AG04450 (cell line): ENCODE measurements around the gene RNF220. TPM values are rescaled to one million over a fixed set of nuclear protein-coding genes. Genes with fewer than 3 reads are reported as not detected.

Experiments
- CTCF ChIA-PET: fragments of 300-600, 350-600 bp; formaldehyde crosslinking; extraction: SDS; loops from one replicate; lab custom pipeline; 2022; ENCODE audit warnings: antibody characterized with exemption, inconsistent platforms; lab: Charles Lee
- POLR2A ChIA-PET: fragments of 350-600 bp; formaldehyde crosslinking; extraction: SDS; loops from one replicate; lab custom pipeline; 2021; ENCODE audit warnings: antibody characterized with exemption, inconsistent platforms; lab: Yijun Ruan, JAX
- DNase-seq: peaks from one replicate; pipeline ENCODE4 v3.0.0-alpha.2; 2011; ENCODE audit warnings: low read depth, low spot score
- H3K27ac ChIP-seq: one replicate; pipeline ENCODE4 v1.5.1; 2012; ENCODE audit warnings: low read depth, low read length, control low read depth
- H3K27me3 ChIP-seq: one replicate; pipeline ENCODE4 v1.6.0; 2012; ENCODE audit warnings: low read length; ENCODE audit not compliant: control insufficient read depth, insufficient read depth
- H3K4me3 ChIP-seq: 2 replicates; pipeline ENCODE4 v1.5.1; 2011; ENCODE audit warnings: mild to moderate bottlenecking, low read depth, low read length, control low read depth
- H3K9me3 ChIP-seq: 2 replicates; pipeline ENCODE4 v1.5.1; 2012; ENCODE audit warnings: low read length; ENCODE audit not compliant: control insufficient read depth, insufficient read depth
- CTCF ChIP-seq: IDR thresholded peaks from 2 replicates; pipeline ENCODE4 v1.5.1; 2011; ENCODE audit warnings: low read depth, low read length, control low read depth, inconsistent platforms
- polyA plus RNA-seq: library from polyadenylated mRNA; depleted of rRNA; stranded (reverse); fragments of >200 nt; gene quantifications from 2 replicates; pipeline ENCODE4 v1.2.3, GENCODE V29; 2011

The RNF220 gene
- polyA plus RNA-seq, 1 experiment, result 46.4 TPM

- ChIA-PET POLR2A (no interaction called here), CTCF (interaction anchor here (1.2 to 6.5 kb wide), 3 partner anchors 60 to 375 kb away, joined by 6 to 93 read pairs (median 57); no protein-coding TSS in a partner anchor)
- H3K4me3 ChIP-seq, result no peak overlapping the region
- no peak for DNase-seq
- H3K27ac ChIP-seq, result no peak overlapping the region
- no peak for TF ChIP-seq CTCF
- peaks cover 21% of the 10 kb centered on the region for H3K27me3 ChIP-seq
- no peaks in the 10 kb centered on the region for H3K9me3 ChIP-seq
These were observed 187.4 kb downstream of the RNF220 start for GRCh38 chr1:44592208-44593145.

- TF ChIP-seq CTCF, result no peak
- Histone ChIP-seq H3K4me3 (no peak overlapping the region), H3K27me3 (peaks cover 31% of the 10 kb centered on the region), H3K27ac (no peak overlapping the region), H3K9me3 (no peaks in the 10 kb centered on the region)
- CTCF ChIA-PET, result interaction anchor here (0.6 to 6.5 kb wide), 23 partner anchors 10 to 589 kb away, joined by 3 to 93 read pairs (median 5); no protein-coding TSS in a partner anchor
- POLR2A ChIA-PET, result interaction anchor here (0.9 kb wide), 1 partner anchor 374 kb away, joined by 3 read pairs; no protein-coding TSS in a partner anchor
- no peak for DNase-seq
These were observed 189.3 kb downstream of the RNF220 start for GRCh38 chr1:44594353-44594752.

DNA sequence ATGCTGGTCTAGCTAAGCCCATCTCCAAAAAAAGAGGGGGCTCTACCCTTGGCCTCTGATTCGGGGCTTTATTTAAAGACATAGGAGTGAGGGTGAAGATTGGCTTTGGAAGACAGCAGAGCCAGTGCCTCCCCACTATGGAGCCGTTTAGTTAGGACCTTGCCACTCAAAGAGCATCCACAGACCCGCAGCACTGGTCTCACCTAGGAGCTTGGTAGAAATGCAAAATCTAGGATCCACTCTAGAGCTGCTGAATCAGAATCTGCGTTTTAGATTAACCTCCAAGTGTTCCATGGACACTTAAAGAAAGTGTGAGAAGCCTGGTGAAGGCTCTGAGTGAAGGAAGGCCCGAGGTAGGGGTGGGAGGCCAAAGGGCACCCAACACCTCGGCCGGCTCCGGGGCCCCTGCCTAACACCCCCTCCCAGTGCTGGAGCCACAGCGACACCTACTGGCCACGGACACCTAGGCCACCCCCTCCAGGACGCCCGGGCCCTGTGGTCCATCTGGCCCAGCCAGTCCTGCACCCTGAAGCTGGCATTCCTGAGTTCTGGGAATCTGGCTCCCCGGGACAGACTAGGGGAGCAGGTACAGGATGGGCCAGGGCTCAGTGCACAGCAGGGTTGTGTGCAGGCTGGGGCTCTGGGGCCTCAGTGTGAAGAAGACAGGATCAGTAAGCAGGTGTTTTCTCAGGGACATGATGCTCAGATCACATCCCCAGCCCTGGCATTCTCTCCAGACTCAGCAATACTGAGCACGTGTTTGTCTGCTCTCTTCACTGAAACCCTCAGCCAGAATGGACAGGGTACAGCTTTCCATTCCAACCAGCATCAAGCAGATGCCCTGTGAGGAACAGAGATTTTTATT, 190.0 kb downstream of the RNF220 start:
- DNase-seq, result no peak
- Histone ChIP-seq H3K4me3 (no peak overlapping the region), H3K9me3 (no peaks in the 10 kb centered on the region), H3K27me3 (peaks cover 32% of the 10 kb centered on the region), H3K27ac (no peak overlapping the region)
- POLR2A ChIA-PET, result interaction anchor here (0.9 kb wide), 1 partner anchor 375 kb away, joined by 3 read pairs; no protein-coding TSS in a partner anchor
- peak; percentile 95 for TF ChIP-seq CTCF
- CTCF ChIA-PET, result interaction anchor here (0.6 to 6.5 kb wide), 27 partner anchors 10 to 589 kb away, joined by 3 to 93 read pairs (median 5); no protein-coding TSS in a partner anchor

DNA sequence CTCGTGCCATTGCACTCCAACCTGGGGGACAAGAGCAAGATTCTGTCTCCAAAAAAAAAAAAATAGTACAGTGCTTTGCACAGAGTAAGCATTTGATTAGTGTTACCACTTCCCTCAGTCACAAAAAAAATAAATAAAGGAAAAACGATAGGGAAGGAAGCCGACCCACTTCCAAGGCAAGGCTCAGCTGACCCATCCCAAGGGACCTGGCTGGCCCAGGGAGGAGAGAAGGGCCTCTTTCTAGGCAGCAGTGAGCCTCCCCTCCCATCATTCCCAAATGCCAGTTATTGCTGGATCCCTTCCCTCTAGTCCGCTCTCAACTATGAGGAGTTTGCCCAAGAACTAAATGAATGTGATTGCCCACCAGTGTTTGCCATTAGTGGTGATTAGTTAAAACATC, 191.5 kb downstream of the RNF220 start:
- Histone ChIP-seq H3K4me3 (no peak overlapping the region), H3K27ac (no peak overlapping the region), H3K9me3 (no peaks in the 10 kb centered on the region), H3K27me3 (peaks cover 31% of the 10 kb centered on the region)
- ChIA-PET POLR2A (interaction anchor here (0.7 kb wide), 1 partner anchor 548 kb away, joined by 4 read pairs; no protein-coding TSS in a partner anchor), CTCF (interaction anchor here (0.6 to 6.5 kb wide), 4 partner anchors 57 to 379 kb away, joined by 3 to 93 read pairs (median 32); no protein-coding TSS in a partner anchor)
- no peak for DNase-seq
- no peak for TF ChIP-seq CTCF
